Endothelial cell of umbilical vein (primary cell): ENCODE measurements around the gene HOXD3. TPM values are rescaled to one million over a fixed set of nuclear protein-coding genes. Genes with fewer than 3 reads are reported as not detected.

Experiments
- BruUV-seq: library from RNA; stranded (reverse); fragments of 400-500 nt; replicated peaks from 2 replicates; lab custom pipeline; 2021; lab: Mats Ljungman, UMichigan
- CTCF ChIA-PET: fragments of 300-600, 350-600 bp; sonication (Branson Sonifier 250); formaldehyde crosslinking; loops from one replicate; lab custom pipeline; 2021; ENCODE audit warnings: antibody characterized with exemption, inconsistent platforms; lab: Charles Lee
- POLR2A ChIA-PET: fragments of 300-600, 350-600 bp; sonication (Branson Sonifier 250); formaldehyde crosslinking; loops from one replicate; lab custom pipeline; 2021; ENCODE audit warnings: antibody characterized with exemption, inconsistent platforms; lab: Charles Lee
- DNase-seq: peaks from one replicate; pipeline ENCODE4 v3.0.0-alpha.2; 2011; ENCODE audit warnings: low read depth, low spot score
- FAIRE-seq: peaks from 2 replicates; lab custom pipeline; 2011; peaks lifted over from hg19 to GRCh38; lab: Jason Lieb, UNC
- H2AFZ ChIP-seq: 2 replicates; pipeline ENCODE4 v1.6.0; 2012; ENCODE audit warnings: low read depth, low read length, control low read depth, inconsistent platforms
- H3K27ac ChIP-seq: 2 replicates; pipeline ENCODE4 v1.5.1; 2011; ENCODE audit warnings: low read depth, mild to moderate bottlenecking, control low read depth, low read length, moderate library complexity; ENCODE audit not compliant: insufficient read depth
- H3K27me3 ChIP-seq, 2 experiments: 2 replicates each; pipeline versions ENCODE4 v1.6.0 to v1.6.1; 2011; ENCODE audit warnings: low read length in 2 of 2, mixed read lengths in 1 of 2; ENCODE audit not compliant: control insufficient read depth in 2 of 2, insufficient read depth in 2 of 2
- H3K36me3 ChIP-seq, 2 experiments: 2 replicates in 1 of 2; 3 replicates in 1 of 2; pipeline ENCODE4 v1.5.1; 2011; ENCODE audit warnings: low read length in 2 of 2, mild to moderate bottlenecking in 1 of 2, moderate library complexity in 1 of 2; ENCODE audit not compliant: control insufficient read depth in 2 of 2, insufficient read depth in 2 of 2; ENCODE audit errors: extremely low read depth in 1 of 2
- H3K4me1 ChIP-seq: 3 replicates; pipeline ENCODE4 v1.5.1; 2011; ENCODE audit warnings: mild to moderate bottlenecking, low read length; ENCODE audit not compliant: control insufficient read depth, insufficient read depth; ENCODE audit errors: extremely low read depth
- H3K4me2 ChIP-seq: 2 replicates; pipeline ENCODE4 v1.6.1; 2011; ENCODE audit warnings: low read length, control low read depth, mixed read lengths; ENCODE audit not compliant: insufficient read depth
- H3K4me3 ChIP-seq, 3 experiments: fragments of 200-600 bp in 1 of 3; sonication (generic), shearing (Covaris generic) in 1 of 3; replicated peaks in 1 of 3; 2 replicates each; pipeline ENCODE4 v1.5.1; 2011 to 2016; ENCODE audit warnings: control low read depth in 3 of 3, low read length in 3 of 3, mild to moderate bottlenecking in 2 of 3, inconsistent platforms in 1 of 3, low read depth in 1 of 3, moderate library complexity in 1 of 3; ENCODE audit not compliant: insufficient read depth in 1 of 3
- H3K79me2 ChIP-seq: 2 replicates; pipeline ENCODE4 v1.6.0; 2012; ENCODE audit warnings: low read length, inconsistent platforms; ENCODE audit not compliant: control insufficient read depth, insufficient read depth
- H3K9ac ChIP-seq: replicated peaks from 2 replicates; pipeline ENCODE3; 2011; ENCODE audit warnings: low read length, control low read depth; ENCODE audit not compliant: insufficient read depth; ENCODE audit errors: extremely low read depth
- H3K9me1 ChIP-seq: replicated peaks from 3 replicates; pipeline ENCODE4 v1.6.0; 2011; ENCODE audit warnings: mild to moderate bottlenecking, low read length; ENCODE audit not compliant: control insufficient read depth, insufficient read depth; ENCODE audit errors: extremely low read depth
- H3K9me3 ChIP-seq: replicated peaks from 2 replicates; pipeline ENCODE4 v1.5.1; 2012; ENCODE audit warnings: low read length, inconsistent platforms; ENCODE audit not compliant: control insufficient read depth, insufficient read depth
- H4K20me1 ChIP-seq: replicated peaks from 2 replicates; pipeline ENCODE3; 2011; ENCODE audit warnings: mild to moderate bottlenecking, low read length; ENCODE audit not compliant: control insufficient read depth, insufficient read depth; ENCODE audit errors: extremely low read depth
- CTCF ChIP-seq, 2 donors: IDR thresholded peaks; 1 replicate in 1 of 2; 2 replicates in 1 of 2; pipeline ENCODE4 v1.5.1; 2011; ENCODE audit warnings: low read length in 2 of 2, mild to moderate bottlenecking in 2 of 2, moderate library complexity in 2 of 2, control low read depth in 1 of 2, inconsistent platforms in 1 of 2, low read depth in 1 of 2; ENCODE audit not compliant: insufficient read depth in 1 of 2; ENCODE audit errors: extremely low read depth in 1 of 2
- FOS ChIP-seq: IDR thresholded peaks from 2 replicates; pipeline ENCODE4 v1.6.1; 2011; ENCODE audit warnings: mild to moderate bottlenecking, low read length, moderate library complexity, borderline replicate concordance; ENCODE audit not compliant: insufficient read depth
- JUN ChIP-seq: IDR thresholded peaks from 2 replicates; pipeline ENCODE4 v1.6.1; 2011; ENCODE audit warnings: borderline replicate concordance, low read depth; ENCODE audit not compliant: insufficient read length, insufficient read depth
- MAX ChIP-seq: IDR thresholded peaks from 2 replicates; pipeline ENCODE4 v1.6.1; 2011; ENCODE audit not compliant: insufficient read depth, insufficient read length
- dilution Hi-C: fragments of 300-500 bp; cut with MboI; formaldehyde crosslinking; loops from one replicate; pipeline ENCODE4 v1.15.0; 2019; ENCODE audit warnings: low sequenced_read_pairs; ENCODE audit not compliant: extremely low pct_ligation_motif_present
- intact Hi-C: fragments of 100-400 bp; cut with micrococcal nuclease; formaldehyde crosslinking; loops from one replicate; pipeline ENCODE4 v1.10.0; 2022
- polyA plus RNA-seq, 4 experiments: library from polyadenylated mRNA; depleted of rRNA in 3 of 4; stranded (reverse) in 3 of 4; unstranded in 1 of 4; fragments of >200 nt; gene quantifications; 2 replicates each; pipeline versions ENCODE4 v1.2.1 to v1.2.3, GENCODE V29; 2011 to 2012; ENCODE audit warnings: missing spikeins in 1 of 4
- total RNA-seq: library from RNA; stranded (reverse); gene quantifications from 2 replicates; pipeline ENCODE4 v1.2.3, GENCODE V29; 2021

The HOXD3 gene
- total and polyA plus RNA-seq, 2 donors (not counting 3 experiments of a cell fraction or from before 2014, with no cell fraction given) = 2.9 to 20.9 TPM

- H3K9me1 ChIP-seq = no peaks in the 10 kb centered on the region
- no peak overlapping the region for H3K4me2 ChIP-seq
- ChIA-PET CTCF (interaction anchor here (1.8 to 3.5 kb wide), 2 partner anchors 10 to 283 kb away, joined by 5 to 20 read pairs; no protein-coding TSS in a partner anchor), POLR2A (no interaction called here)
- H3K79me2 ChIP-seq = no peaks in the 10 kb centered on the region
- no peak for FAIRE-seq
- peaks cover 6% of the 10 kb centered on the region for H3K4me1 ChIP-seq
- H3K27me3 ChIP-seq = no peaks in the 10 kb centered on the region
- no peaks in the 10 kb centered on the region for H3K9me3 ChIP-seq
- H3K9ac ChIP-seq = no peak overlapping the region
- H4K20me1 ChIP-seq = no peaks in the 10 kb centered on the region
- DNase-seq = no peak
- TF ChIP-seq CTCF (IDR thresholded peaks at IDR 0.05; ENCODE audit: extremely low read depth in 1 of 2, insufficient read depth in 1 of 2, low read depth in 1 of 2, low read length in 2 of 2) (no peak), MAX (no peak), JUN (no peak), FOS (no peak)
- no peak overlapping the region for H3K4me3 ChIP-seq
- no peaks in the 10 kb centered on the region for H3K36me3 ChIP-seq
- no peak overlapping the region for H2AFZ ChIP-seq
- intact Hi-C loops (no loop called here), dilution Hi-C loops (no loop called here)
- BruUV-seq = no TSS peak
- no peak overlapping the region for H3K27ac ChIP-seq
These were observed 15.1 kb downstream of the HOXD3 start for GRCh38 chr2:176172007-176172894.
